Measurements from ENCODE around the gene ENPP1.

ENPP1 gene

GRCh38 chr6:131910219-131910589 is 102.4 kb downstream of the ENPP1 start:
- no peak for TF ChIP-seq PATZ1 (CRISPR knock-in tag; IDR thresholded peaks at IDR 0.05; ENCODE audit: borderline replicate concordance)
- TF ChIP-seq ESRRG (CRISPR knock-in tag; IDR thresholded peaks at IDR 0.05) = no peak
- no peak for ATAC-seq

- ATAC-seq = no peak
- TF ChIP-seq ZC3H10 (CRISPR knock-in tag; IDR thresholded peaks at IDR 0.05) (no peak), RARB (CRISPR knock-in tag; IDR thresholded peaks at IDR 0.05) (no peak), GLIS3 (CRISPR knock-in tag; IDR thresholded peaks at IDR 0.05) (no peak), ZNF70 (CRISPR knock-in tag; IDR thresholded peaks at IDR 0.05) (no peak), ARNTL (CRISPR knock-in tag; IDR thresholded peaks at IDR 0.05; ENCODE audit: borderline replicate concordance, low read depth) (no peak)
These were observed 103.1 kb downstream of the ENPP1 start for GRCh38 chr6:131910956-131911355.

GRCh38 chr6:131911951-131912350 is 104.1 kb downstream of the ENPP1 start:
- no peak for ATAC-seq
- TF ChIP-seq ISL1 (CRISPR knock-in tag; IDR thresholded peaks at IDR 0.05) = no peak
- TF ChIP-seq ZFP30 (CRISPR knock-in tag; IDR thresholded peaks at IDR 0.05) = no peak
- no peak for TF ChIP-seq ZFP3 (CRISPR knock-in tag; IDR thresholded peaks at IDR 0.05)
- no peak for TF ChIP-seq GLIS3 (CRISPR knock-in tag; IDR thresholded peaks at IDR 0.05)
- TF ChIP-seq ZC3H10 (CRISPR knock-in tag; IDR thresholded peaks at IDR 0.05) = no peak
- TF ChIP-seq TSHZ2 (CRISPR knock-in tag; IDR thresholded peaks at IDR 0.05) = no peak
- TF ChIP-seq SNAI2 (CRISPR knock-in tag; IDR thresholded peaks at IDR 0.05) = no peak
- TF ChIP-seq BACH2 (CRISPR knock-in tag; IDR thresholded peaks at IDR 0.05; ENCODE audit: borderline replicate concordance) = no peak
- TF ChIP-seq CSDC2 (CRISPR knock-in tag; IDR thresholded peaks at IDR 0.05) = no peak
- no peak for TF ChIP-seq ZNF70 (CRISPR knock-in tag; IDR thresholded peaks at IDR 0.05)
- no peak for TF ChIP-seq TCF4 (CRISPR knock-in tag; IDR thresholded peaks at IDR 0.05; ENCODE audit: borderline replicate concordance)
- TF ChIP-seq ESRRG (CRISPR knock-in tag; IDR thresholded peaks at IDR 0.05) = no peak
- TF ChIP-seq ZNF8 (CRISPR knock-in tag; IDR thresholded peaks at IDR 0.05) = no peak
- TF ChIP-seq PATZ1 (CRISPR knock-in tag; IDR thresholded peaks at IDR 0.05; ENCODE audit: borderline replicate concordance) = no peak
- no peak for TF ChIP-seq TOX (CRISPR knock-in tag; IDR thresholded peaks at IDR 0.05; ENCODE audit: borderline replicate concordance)
- TF ChIP-seq ARNTL (CRISPR knock-in tag; IDR thresholded peaks at IDR 0.05; ENCODE audit: borderline replicate concordance, low read depth) = no peak

- ATAC-seq = no peak
- TF ChIP-seq ZNF70 (CRISPR knock-in tag; IDR thresholded peaks at IDR 0.05) = no peak
- TF ChIP-seq ZNF565 (CRISPR knock-in tag; conservative IDR thresholded peaks at IDR 0.05; ENCODE audit: low read depth) = no peak
- no peak for TF ChIP-seq TOX (CRISPR knock-in tag; IDR thresholded peaks at IDR 0.05; ENCODE audit: borderline replicate concordance)
- no peak for TF ChIP-seq CREB5 (CRISPR knock-in tag; IDR thresholded peaks at IDR 0.05; ENCODE audit: low read depth)
- no peak for TF ChIP-seq POU6F1 (CRISPR knock-in tag; IDR thresholded peaks at IDR 0.05; ENCODE audit: borderline replicate concordance, low read depth)
- TF ChIP-seq PATZ1 (CRISPR knock-in tag; IDR thresholded peaks at IDR 0.05; ENCODE audit: borderline replicate concordance) = no peak
- TF ChIP-seq OSR1 (CRISPR knock-in tag; IDR thresholded peaks at IDR 0.05) = no peak
- TF ChIP-seq SNAI2 (CRISPR knock-in tag; IDR thresholded peaks at IDR 0.05) = no peak
- no peak for TF ChIP-seq ZC3H10 (CRISPR knock-in tag; IDR thresholded peaks at IDR 0.05)
- no peak for TF ChIP-seq ZFP30 (CRISPR knock-in tag; IDR thresholded peaks at IDR 0.05)
- no peak for TF ChIP-seq PPARA (CRISPR knock-in tag; IDR thresholded peaks at IDR 0.05; ENCODE audit: borderline replicate concordance)
- no peak for TF ChIP-seq ESRRG (CRISPR knock-in tag; IDR thresholded peaks at IDR 0.05)
- no peak for TF ChIP-seq CSRNP3 (CRISPR knock-in tag; IDR thresholded peaks at IDR 0.05)
These were observed 106.4 kb downstream of the ENPP1 start for GRCh38 chr6:131914234-131914633.

All from SK-N-SH treated with all-trans-retinoic acid at 6 μM for 48 hours (cell line).